Stimulated activated CD4-positive, alpha-beta T cell treated with anti-CD3 and anti-CD28 coated beads, Interleukin-4, amount 100 ng/mL, for 1 hour (primary cell): ENCODE data around the gene ZNF385B.
A peak's percentile ranks its signal among the peaks of the same experiment; 100 is the strongest.

Source experiments
- DNase-seq: peaks from one replicate; pipeline ENCODE4 v3.0.0-alpha.2; 2020

The ZNF385B gene

DNA sequence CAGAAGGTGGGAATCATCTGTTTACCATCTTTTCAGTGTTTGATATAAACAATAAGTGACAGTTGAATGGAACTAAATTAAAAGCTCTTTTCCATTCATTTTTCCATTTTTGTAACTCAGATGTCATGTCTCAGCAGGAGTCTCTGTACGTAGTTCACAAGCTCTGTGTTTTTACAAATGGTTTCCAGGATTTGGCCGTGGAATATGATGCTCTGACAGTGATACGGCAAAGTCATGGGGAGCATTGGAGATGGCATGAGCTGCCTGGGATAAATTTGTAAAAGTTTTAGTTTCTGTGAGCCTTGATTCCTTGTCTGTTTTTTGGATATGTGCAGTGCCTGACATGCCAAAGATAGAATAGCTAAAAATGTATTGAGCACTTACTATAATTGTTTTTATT, 428.7 kb downstream of the ZNF385B start:
- DNase-seq, result no peak

DNA sequence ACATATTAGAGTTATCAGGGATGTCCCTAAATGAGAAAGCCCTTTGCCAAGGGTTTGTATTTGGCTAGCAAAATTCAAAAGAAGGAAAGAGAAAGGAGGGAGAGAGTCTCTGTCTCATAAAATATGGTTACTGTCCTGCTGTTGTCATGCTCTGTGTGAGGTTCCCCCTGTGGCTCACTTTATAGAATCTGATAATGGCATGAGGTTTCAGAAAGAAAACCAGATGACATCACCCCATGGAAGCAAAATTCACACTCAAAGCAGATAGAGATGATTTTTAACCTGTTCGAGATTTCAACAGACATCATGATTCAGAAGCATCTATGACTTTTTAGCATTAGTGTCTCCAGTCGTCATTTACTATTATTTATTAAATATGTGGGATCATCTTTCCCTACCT, 431.8 kb downstream of the ZNF385B start:
- DNase-seq, result no peak

DNA sequence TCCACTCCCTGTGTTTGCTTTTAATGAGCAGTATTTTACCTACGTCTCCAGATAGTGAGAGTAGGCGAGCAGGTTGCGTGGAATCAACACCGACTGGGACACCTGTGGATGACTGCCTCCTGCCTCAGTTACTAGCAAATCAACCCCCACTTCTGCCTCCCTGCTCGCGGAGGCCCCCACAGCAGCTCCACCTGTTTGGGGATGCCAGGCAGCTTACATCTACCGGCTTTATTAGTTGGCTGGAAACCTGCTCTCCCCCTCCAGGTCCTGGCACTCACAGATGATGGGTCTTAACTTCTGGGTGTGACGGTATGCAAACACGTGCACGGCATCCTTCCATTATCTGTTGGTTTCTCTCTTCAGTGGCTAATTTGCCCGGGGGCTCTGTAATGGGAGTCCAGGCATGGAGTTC, 432.3 kb downstream of the ZNF385B start:
- DNase-seq, result no peak

DNA sequence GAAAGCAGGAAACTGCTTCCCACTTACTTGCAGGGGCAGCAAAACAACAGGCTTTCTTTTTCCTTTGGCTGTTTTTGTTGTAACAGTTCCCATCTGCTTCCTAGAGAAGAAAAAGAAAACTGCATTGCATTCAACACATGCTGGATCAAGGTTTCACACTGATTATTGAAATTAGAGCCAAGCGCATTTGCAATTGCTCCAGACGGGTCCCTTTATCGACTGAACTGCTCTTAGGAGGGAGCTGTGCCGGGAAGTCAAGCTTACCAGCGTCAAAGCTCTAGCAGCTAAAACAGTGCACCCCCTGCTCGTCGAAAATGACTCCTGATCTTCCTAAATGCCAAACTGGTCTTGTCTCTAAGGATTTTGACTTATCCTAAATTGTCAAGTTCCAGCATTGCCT, 432.8 kb downstream of the ZNF385B start:
- no peak for DNase-seq

DNA sequence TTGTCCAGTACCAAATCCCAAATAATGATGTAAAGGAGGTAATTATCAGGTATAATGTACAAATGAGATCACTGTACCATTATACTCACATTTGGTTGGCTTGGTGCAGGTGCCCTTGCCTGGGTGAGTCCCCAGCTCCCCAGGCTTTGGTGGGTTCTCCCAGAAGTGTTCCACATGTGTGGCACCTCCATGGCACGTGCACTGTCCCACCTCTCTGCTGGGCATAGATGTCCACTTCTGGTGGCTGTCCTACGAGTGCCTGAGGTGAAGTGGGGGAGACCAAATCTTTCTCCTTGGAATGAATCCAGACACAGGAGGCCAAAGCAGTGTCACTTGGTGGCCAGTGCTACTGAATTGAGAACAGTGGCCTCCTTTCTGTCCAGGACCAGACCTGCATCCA, 434.3 kb downstream of the ZNF385B start:
- no peak for DNase-seq

DNA sequence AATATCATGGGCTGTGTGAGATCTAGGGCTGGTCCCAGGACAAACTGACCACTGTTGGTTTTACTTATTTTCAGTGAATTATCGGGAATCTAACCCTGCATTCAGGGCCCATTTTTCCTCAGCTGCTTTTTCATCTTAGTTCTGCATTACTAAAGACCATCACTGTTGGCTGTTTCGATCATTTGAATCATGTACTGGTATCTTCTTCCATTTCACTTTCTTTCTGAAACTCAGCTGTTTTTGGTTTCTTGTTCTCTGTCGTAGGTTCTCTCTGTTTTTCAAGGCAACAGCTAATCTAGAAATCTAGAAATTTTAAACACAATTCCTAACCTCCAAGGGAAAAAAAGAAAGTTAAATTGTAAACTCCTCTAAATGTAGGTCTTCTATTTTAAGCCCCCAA, 436.8 kb downstream of the ZNF385B start:
- DNase-seq, result no peak

DNA sequence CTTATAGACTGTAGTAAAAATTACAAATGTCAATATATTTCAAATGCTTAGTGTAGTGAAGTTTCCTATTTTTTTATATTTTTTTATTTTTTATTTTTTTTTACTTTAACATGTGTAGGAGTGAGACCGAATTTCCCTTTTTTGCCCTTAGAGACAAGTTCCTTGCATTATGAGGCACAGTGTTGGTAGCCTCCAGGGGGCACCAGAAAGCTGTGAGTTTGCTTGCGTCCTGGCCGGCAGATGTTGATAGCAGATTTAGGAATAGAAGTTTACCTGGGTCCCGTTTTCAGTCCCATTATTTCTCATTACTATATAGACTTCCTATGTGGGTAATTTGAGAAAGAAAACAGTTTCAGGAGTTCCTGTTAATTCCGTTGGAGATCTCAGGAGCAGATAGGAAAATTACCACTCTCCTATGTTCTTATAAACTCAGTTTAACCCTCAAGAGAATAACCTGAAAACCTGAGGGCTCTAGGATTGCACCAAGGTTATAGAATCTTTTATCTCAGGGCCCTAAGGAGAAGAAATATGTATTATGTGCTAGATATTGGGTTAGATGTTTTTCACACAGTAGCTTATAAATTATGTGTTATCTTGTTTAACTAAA, 439.3 kb downstream of the ZNF385B start:
- DNase-seq, result peak; percentile 42

DNA sequence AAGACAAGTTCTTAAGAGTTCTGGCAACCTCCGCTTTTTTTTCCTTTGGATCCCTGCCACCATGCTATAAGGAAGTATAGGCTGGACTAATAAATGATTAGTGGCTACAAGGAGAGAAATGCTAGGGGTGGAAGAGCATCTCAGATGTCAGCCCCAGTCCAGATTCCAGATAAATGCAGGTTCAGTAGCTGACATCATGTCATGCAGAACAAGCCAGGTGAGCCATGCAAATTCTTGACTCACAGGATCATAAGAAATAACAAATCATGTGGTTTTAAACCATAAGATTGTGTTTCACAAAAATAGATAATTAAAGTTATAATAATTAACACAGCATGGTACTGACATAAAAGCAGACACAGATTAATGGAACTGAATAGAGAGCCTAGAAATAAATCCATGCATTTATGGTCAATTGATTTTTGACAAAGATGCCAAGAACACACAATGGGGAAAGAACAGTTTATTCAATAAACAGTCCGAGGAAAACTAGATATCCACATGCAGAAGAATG, 443.9 kb downstream of the ZNF385B start:
- DNase-seq, result no peak

DNA sequence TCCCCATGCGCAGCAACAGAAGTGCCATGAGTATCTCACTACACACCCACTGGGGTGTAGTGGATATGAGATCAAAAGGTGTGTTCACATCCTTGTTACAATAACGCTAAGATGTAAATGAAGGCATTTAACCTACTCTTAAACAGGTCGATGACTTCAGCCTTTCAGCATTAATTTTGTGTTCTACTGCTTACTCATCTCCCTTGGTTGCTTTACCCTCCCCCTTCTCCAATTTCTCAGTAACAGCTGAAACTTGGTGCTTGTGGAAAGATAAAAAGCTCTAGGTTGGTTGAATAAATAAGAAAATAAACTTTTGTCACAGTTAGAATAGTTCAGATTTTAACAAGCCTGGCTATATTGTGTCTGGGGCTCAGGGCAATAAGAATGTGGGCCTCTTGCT, 449.3 kb downstream of the ZNF385B start:
- no peak for DNase-seq

DNA sequence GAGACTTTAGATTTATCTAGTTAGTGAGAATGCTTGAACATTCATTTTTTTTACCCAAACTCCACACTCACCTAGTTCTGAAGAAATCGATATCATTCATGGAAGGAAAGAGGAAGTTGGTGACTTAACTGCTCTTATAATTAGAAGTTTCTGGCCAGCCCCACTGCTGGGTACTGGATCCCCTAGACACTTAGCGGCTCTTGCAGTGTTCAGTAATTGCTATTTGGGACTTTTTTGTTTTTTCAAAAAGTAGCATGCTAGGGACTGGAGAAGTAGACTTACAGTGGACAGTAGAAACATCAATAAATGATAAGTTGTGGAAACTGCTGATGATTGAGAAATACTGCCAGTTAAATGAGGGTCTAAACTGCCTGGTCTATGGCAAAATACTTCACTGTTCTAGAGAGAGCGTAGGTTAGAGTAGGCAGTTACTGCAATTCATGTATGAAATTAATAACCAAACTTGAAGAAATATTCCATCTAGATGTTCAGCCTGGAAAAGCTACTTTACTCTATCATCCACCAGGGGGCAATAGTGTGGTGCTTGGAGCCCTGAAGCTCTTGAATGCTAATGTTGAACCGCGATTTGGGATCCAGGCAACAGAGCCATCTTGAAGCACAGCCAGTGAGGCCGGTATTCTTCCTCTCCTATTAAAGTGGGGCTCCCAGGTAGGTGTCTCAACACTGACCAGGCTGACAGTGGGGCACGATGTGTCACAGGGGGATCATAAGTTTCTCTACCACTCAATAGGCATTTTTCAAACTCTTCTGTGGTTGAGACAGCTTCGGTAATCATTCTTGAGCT, 450.7 kb downstream of the ZNF385B start:
- DNase-seq, result no peak

DNA sequence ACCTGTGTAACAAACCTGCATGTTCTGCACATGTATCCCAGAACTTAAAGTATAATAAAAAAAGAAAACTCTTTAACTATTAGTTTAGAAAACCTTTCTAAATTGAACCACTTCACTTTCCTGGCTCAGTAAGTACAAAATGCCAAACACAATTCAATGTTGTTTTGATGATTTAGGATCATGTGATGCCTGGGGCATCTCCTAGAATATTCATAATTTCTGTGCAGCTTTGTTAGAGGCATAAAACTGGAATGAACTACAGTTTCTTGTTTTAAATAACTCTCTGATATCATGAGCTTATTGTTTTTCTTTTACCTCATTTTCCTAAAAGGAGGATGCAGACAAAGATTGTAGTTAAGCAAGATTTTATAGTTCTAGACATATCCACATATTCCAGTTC, 457.8 kb downstream of the ZNF385B start:
- no peak for DNase-seq

DNA sequence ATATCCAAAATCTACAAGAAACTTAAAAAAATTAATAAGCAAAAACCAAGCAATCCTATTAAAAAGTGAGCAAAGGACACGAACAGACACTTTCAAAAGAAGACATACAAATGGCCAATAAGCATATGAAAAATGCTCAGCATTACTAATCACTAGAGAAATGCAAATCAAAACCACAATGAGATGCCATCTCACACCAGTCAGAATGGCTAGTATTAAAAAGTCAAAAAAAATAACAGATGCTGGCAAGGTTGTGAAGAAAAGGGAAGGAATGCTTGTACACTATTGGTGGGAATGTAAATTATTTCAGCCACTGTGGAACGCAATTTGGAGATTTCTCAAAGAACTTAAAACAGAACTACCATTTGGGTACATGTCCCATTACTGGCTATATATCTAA, 467.9 kb downstream of the ZNF385B start:
- DNase-seq, result no peak
